GM21447 (cell line): ENCODE measurements around the gene MLNR.

Experiments used
- ATAC-seq: cut with Tn5 transposase; IDR thresholded peaks from one replicate; pipeline ENCODE4 v1.9.1; 2021; ENCODE audit not compliant: unreplicated experiment

The MLNR gene

DNA sequence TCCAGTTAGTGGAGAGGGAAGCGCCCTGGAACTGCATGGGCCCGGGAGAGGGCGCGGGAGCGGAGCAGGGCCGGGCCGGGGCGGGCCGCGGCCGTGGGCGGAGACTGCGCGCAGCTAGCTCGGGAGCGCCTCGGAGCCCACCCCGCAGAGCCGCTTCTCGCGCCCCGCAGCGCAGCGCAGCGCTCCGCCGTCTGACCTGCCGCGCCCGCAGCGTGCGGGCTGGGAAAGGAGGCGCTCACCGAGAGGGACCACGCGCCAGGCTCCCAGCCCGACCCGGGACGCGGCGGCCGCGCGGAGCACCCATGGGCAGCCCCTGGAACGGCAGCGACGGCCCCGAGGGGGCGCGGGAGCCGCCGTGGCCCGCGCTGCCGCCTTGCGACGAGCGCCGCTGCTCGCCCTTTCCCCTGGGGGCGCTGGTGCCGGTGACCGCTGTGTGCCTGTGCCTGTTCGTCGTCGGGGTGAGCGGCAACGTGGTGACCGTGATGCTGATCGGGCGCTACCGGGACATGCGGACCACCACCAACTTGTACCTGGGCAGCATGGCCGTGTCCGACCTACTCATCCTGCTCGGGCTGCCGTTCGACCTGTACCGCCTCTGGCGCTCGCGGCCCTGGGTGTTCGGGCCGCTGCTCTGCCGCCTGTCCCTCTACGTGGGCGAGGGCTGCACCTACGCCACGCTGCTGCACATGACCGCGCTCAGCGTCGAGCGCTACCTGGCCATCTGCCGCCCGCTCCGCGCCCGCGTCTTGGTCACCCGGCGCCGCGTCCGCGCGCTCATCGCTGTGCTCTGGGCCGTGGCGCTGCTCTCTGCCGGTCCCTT, at the start of gene MLNR:
MLNR (plus strand) TSS at position 303 of the 820 bp plus-strand sequence; CDS start at position 303, 0 bp downstream.
- no peak for ATAC-seq

- no peak for ATAC-seq
Observed at GRCh38 chr13:49171359-49171758, 48.8 kb upstream of the MLNR start.

GRCh38 chr13:49183672-49184325, 36.3 kb upstream of the MLNR start:
- ATAC-seq = no peak

DNA sequence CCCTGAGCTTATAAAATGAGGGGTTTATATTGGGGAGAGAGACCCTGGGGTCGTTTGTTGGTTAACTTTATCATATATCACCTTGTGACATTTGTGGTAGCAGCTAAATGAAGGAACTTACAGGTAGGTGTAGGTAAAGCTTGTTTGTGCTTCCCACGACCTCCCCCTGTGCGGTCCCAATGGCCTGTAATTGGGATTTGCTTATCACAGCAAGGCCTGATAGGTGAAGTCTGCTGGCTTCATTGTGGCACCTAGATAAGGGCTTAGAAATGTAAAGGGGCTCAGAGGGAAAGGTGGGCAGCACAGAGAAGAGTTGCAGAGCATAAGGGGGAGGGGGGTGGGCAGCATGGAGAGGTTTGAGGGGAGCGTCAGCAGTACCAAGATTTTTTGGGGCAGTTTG, 35.5 kb upstream of the MLNR start:
- no peak for ATAC-seq

DNA sequence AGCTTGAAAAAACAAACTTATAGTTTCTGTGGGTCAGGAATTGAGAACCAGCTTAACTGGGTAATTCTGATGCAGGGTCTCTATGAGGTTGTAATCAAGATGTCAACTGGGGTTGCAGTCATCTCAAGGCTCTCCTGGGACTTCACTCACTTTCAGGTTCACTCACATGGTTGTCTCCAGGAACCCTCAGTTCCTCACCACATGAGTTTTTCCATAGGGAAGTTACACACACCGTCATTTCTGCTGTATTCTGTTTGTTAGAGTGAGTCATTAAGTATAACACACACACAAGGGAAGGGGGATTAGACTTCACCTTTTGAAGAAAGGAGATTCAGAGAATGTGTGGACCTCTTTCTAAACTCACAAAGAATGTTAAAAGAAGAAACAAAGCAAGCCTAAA, 34.9 kb upstream of the MLNR start:
- ATAC-seq = no peak

GRCh38 chr13:49190901-49191300, 29.2 kb upstream of the MLNR start:
- no peak for ATAC-seq

- ATAC-seq = no peak
Observed at GRCh38 chr13:49206641-49207040, 13.5 kb upstream of the MLNR start.

DNA sequence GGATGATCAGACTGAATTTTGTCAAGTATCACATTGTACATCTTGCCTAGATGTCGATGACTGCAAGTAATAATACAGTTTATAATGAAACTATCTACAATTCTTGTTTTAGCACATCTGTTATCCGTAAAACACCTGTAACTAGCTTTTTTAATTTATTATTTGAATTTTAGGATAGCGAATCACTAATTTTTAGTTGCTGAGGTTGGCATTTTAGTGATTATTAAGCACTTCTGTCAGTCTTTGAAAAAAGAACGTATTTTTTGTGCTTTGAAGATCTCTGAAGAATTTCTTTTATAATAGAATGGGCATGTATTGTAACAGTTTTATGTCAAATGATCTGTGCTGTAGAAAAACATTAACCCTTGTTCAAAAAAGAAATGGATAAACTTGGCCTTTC, 11.5 kb upstream of the MLNR start:
- ATAC-seq = no peak

DNA sequence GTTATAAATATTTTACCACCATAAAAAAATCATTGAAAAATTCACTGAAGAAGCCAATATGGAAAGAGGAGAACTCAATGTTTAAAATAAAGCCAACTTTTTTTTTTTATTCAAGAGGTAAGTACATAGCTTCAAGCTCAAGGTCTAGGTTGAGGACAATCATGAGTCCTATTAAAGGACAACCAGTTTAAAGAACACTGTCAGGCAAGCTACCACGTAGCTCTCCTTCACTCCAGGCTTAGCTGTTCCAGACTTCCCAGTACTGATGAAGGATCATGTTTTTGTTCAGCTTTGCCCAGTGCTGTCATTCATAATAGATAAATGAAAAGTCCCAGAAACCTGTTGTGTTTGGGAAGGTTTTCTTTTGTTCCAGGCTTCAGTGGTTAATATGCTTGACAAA, 10.0 kb upstream of the MLNR start:
- ATAC-seq = no peak

DNA sequence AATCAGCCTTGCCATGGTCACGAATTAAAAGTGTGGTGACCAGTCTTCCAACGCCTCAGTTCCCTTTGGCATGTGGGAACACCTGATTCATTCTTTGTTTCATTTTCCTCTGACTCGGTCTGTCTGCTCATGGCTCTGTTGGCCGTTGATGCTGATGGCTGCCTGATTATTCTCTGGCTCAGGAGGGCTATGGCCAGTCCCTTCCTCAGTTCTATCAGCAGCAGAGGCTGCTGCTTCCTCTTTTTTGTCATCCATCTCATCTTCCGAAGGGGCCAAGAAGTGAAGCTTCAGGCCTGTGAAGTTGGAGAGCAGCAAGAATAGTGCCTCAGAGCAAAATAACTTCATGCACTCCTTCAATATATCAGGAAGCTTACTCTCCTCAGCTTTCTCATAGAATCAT, 9.5 kb upstream of the MLNR start:
- no peak for ATAC-seq

GRCh38 chr13:49213539-49213938, 6.6 kb upstream of the MLNR start:
- no peak for ATAC-seq

- ATAC-seq = no peak
Observed at GRCh38 chr13:49213997-49214916, 5.9 kb upstream of the MLNR start.

DNA sequence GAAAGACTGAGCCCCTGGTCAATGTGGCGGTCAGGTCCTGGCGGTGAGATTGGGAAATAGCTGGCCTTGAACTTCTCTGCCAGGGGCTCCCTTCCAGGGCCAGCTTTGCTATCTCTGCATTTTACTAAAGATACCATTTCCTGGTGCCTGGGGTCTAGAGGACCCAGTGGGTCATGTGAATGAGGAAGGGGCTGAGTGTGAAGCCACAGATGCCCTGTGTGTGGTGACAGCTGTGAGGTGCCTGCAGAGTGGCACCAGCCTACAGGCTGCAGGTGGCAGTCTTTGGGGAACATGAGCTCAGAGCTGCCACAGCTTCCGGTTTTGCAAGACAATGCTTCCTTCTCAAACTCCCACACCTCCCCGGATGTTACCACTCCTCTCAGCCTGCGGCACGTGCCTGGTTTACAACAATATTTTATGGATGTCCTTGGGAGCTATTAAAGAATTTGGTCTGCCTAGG, 5.2 kb upstream of the MLNR start:
- peak; percentile 65 for ATAC-seq

DNA sequence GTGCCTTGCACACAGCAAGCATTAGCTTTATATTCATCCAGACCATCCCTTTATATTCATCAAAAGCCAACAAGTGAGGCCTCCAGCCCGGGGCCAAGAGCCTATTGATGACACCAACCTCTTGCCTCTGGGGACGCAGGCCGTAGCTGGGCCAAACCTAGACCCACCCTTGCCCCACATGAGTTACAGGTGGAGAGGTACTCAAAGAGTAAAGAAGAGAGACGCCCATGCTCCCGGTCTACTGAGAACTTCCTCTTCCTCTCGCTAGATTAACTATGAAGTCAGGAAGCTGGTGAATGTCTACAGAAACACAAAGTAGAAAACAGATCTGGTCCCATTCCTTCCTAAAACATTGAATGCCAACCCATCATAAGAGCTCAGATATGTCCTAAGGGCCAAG, 3.8 kb upstream of the MLNR start:
- no peak for ATAC-seq

DNA sequence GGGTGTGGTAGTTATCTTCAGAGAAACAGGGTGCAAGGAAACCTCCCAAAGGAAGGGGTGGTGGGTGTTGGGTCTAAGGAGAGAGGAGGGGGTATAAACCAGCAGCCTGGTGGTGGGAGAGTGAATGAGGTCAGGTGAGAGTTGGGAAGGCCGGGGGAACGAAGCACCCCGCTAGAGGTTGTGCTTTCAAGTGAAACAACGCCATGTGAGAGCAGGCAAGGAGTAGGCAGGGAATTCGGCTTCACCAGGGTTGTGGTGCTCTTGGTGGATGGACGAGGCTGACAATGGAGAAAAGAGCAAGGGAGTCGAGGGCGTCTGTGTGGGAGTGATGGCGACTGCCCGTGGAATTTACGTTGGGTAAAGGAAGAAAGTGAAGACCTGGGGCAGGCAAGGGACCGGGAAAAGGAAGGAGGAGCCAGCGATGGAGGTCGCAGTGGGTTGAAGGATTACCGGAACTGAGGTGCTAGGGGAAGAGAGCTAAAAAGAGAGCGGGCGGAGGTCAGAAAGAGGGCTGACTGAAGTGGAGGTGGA, 2.1 kb upstream of the MLNR start:
- no peak for ATAC-seq

- no peak for ATAC-seq
Observed at GRCh38 chr13:49218493-49219051, 1.6 kb upstream of the MLNR start.

DNA sequence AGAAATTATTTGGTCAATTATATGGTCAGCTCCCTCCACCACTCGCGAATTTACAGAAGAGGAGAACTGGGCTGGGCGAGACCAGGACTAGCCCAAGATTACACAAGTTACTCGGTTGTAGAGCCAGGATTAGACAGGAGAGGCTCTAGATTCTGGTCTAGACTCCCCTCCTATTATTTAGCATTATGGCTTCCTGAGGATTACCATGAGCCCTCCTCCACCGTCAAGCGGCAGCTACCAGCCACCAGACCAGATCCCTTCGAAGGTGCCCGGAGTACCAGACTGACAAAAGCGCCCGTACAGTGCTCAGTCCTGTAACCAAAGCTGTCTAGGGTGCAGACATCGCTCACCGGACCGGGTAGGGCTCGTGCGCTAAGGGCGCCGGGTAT, 497 bp upstream of the MLNR start:
- no peak for ATAC-seq

- ATAC-seq = no peak
Observed at GRCh38 chr13:49220856-49221589, 885 bp downstream of the MLNR start.

- no peak for ATAC-seq
Observed at GRCh38 chr13:49221590-49221965, 1.4 kb downstream of the MLNR start.
